PC-9 (cell line): ENCODE data around the gene TSR3. TPM values are rescaled to one million over a fixed set of nuclear protein-coding genes. Genes with fewer than 3 reads are reported as not detected.

ENCODE experiments used
- BruUV-seq: library from RNA; stranded (reverse); fragments of 400-500 nt; replicated peaks from 2 replicates; lab custom pipeline; 2021; lab: Mats Ljungman, UMichigan
- CTCF ChIA-PET: fragments of 300-600 bp; sonication (Branson Sonifier 250); formaldehyde crosslinking; loops from one replicate; lab custom pipeline; 2022; ENCODE audit warnings: antibody characterized with exemption; lab: Charles Lee
- POLR2A ChIA-PET: fragments of 300-600 bp; sonication (Branson Sonifier 250); formaldehyde crosslinking; loops from one replicate; lab custom pipeline; 2022; ENCODE audit warnings: antibody characterized with exemption; ENCODE audit not compliant: unreplicated experiment; lab: Charles Lee
- DNase-seq, 2 experiments: peaks; one replicate each; pipeline versions ENCODE4 v3.0.0 to v3.0.0-alpha.2; 2015 to 2022; ENCODE audit warnings: mixed read lengths in 1 of 2
- H2AFZ ChIP-seq: fragments of 200-600 bp; sonication (generic); 2 replicates; pipeline ENCODE4 v1.8.1; 2017; ENCODE audit warnings: antibody characterized with exemption
- H3F3A ChIP-seq: fragments of 200-600 bp; sonication (generic); 2 replicates; pipeline ENCODE4 v1.8.1; 2017; ENCODE audit warnings: antibody characterized with exemption, mild to moderate bottlenecking, low read depth; ENCODE audit not compliant: insufficient read depth
- H3K27ac ChIP-seq: fragments of 200-600 bp; sonication (generic); 2 replicates; pipeline ENCODE4 v1.6.1; 2016; ENCODE audit warnings: mixed run types
- H3K27me3 ChIP-seq: fragments of 200-600 bp; sonication (generic); 2 replicates; pipeline ENCODE4 v1.6.1; 2016; ENCODE audit warnings: low read depth, mixed run types; ENCODE audit not compliant: insufficient read depth
- H3K36me3 ChIP-seq: fragments of 200-600 bp; sonication (generic); 2 replicates; pipeline ENCODE4 v1.6.1; 2016; ENCODE audit warnings: low read depth, mixed run types
- H3K4me1 ChIP-seq: fragments of 200-600 bp; sonication (generic); replicated peaks from 2 replicates; pipeline ENCODE4 v1.6.1; 2016; ENCODE audit warnings: mixed run types; ENCODE audit not compliant: insufficient read depth
- H3K4me2 ChIP-seq: fragments of 200-600 bp; sonication (generic); 2 replicates; pipeline ENCODE4 v1.6.1; 2017; ENCODE audit warnings: mixed run types
- H3K4me3 ChIP-seq: fragments of 200-600 bp; sonication (generic); 2 replicates; pipeline ENCODE4 v1.6.1; 2016; ENCODE audit warnings: mixed run types
- H3K79me2 ChIP-seq: fragments of 200-600 bp; sonication (generic); 2 replicates; pipeline ENCODE4 v1.6.1; 2017; ENCODE audit warnings: low read depth, mixed run types
- H3K9me2 ChIP-seq: fragments of 200-600 bp; sonication (generic); 2 replicates; pipeline ENCODE4 v1.8.1; 2017; ENCODE audit warnings: mild to moderate bottlenecking; ENCODE audit not compliant: insufficient read depth
- H3K9me3 ChIP-seq: fragments of 200-600 bp; sonication (generic); 2 replicates; pipeline ENCODE4 v1.8.1; 2016; ENCODE audit warnings: low read depth; ENCODE audit not compliant: insufficient read depth
- H4K20me1 ChIP-seq: fragments of 200-600 bp; sonication (generic); 2 replicates; pipeline ENCODE4 v1.8.1; 2017; ENCODE audit not compliant: insufficient read depth
- CTCF ChIP-seq: fragments of 200-600 bp; sonication (generic); conservative IDR thresholded peaks from 2 replicates; pipeline ENCODE4 v1.6.1; 2017; ENCODE audit warnings: mixed run types, antibody characterized with exemption, mild to moderate bottlenecking, moderate library complexity
- EZH2 ChIP-seq: fragments of 200-600 bp; sonication (generic); IDR thresholded peaks from 2 replicates; pipeline ENCODE4 v1.8.0; 2017; ENCODE audit warnings: antibody characterized with exemption, low read depth
- intact Hi-C: fragments of 100-400 bp; cut with micrococcal nuclease; formaldehyde crosslinking; loops from one replicate; pipeline ENCODE4 v1.10.0; 2022; ENCODE audit not compliant: unreplicated experiment
- total RNA-seq: library from RNA; stranded (reverse); gene quantifications from 2 replicates; pipeline ENCODE4 v1.2.3, GENCODE V29; 2021

The TSR3 gene
- total RNA-seq, 1 experiment from 2014 or later = 69.5 TPM

DNA sequence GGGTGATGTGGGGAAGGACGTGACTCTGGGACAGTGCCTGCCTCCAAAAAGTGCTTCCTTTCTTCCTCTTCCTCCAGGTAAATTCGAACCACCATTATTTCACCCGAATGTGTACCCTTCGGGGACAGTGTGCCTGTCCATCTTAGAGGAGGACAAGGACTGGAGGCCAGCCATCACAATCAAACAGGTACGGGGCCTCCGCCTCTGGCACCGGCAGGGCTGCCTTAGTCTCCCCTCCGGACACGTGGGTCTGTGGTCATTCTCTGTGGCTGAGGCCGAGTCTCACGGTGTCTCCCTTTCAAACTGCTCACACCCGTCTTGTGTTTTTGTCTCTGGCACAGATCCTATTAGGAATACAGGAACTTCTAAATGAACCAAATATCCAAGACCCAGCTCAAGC, 31.6 kb downstream of the TSR3 start:
- BruUV-seq = no TSS peak
- H3F3A ChIP-seq = no peaks in the 10 kb centered on the region
- no peaks in the 10 kb centered on the region for H3K9me3 ChIP-seq
- peaks cover 20% of the 10 kb centered on the region for H3K79me2 ChIP-seq
- no peak overlapping the region for H3K4me2 ChIP-seq
- peaks cover 32% of the 10 kb centered on the region for H3K36me3 ChIP-seq
- H4K20me1 ChIP-seq = peaks cover 42% of the 10 kb centered on the region
- ChIA-PET POLR2A (no interaction called here), CTCF (no interaction called here)
- H3K9me2 ChIP-seq = no peaks in the 10 kb centered on the region
- H2AFZ ChIP-seq = no peak overlapping the region
- H3K27me3 ChIP-seq = no peaks in the 10 kb centered on the region
- H3K4me3 ChIP-seq = no peak overlapping the region
- intact Hi-C loops = no loop called here
- no peak overlapping the region for H3K27ac ChIP-seq
- DNase-seq = no peak
- TF ChIP-seq CTCF (no peak), EZH2 (no peak)
- H3K4me1 ChIP-seq = no peaks in the 10 kb centered on the region

GRCh38 chr16:1319041-1319440, 32.6 kb downstream of the TSR3 start:
- intact Hi-C loops = no loop called here
- H4K20me1 ChIP-seq = peaks cover 52% of the 10 kb centered on the region
- H3K36me3 ChIP-seq = peaks cover 33% of the 10 kb centered on the region
- H3K9me3 ChIP-seq = no peaks in the 10 kb centered on the region
- H3K4me1 ChIP-seq = no peaks in the 10 kb centered on the region
- ChIA-PET POLR2A (no interaction called here), CTCF (no interaction called here)
- H3F3A ChIP-seq = no peaks in the 10 kb centered on the region
- no peak for TF ChIP-seq CTCF
- TF ChIP-seq EZH2 = no peak
- H3K79me2 ChIP-seq = peaks cover 31% of the 10 kb centered on the region
- no peaks in the 10 kb centered on the region for H3K27me3 ChIP-seq
- no peak overlapping the region for H3K4me3 ChIP-seq
- BruUV-seq = no TSS peak
- no peak overlapping the region for H3K4me2 ChIP-seq
- no peak overlapping the region for H3K27ac ChIP-seq
- H2AFZ ChIP-seq = no peak overlapping the region
- no peak for DNase-seq
- H3K9me2 ChIP-seq = no peaks in the 10 kb centered on the region

DNA sequence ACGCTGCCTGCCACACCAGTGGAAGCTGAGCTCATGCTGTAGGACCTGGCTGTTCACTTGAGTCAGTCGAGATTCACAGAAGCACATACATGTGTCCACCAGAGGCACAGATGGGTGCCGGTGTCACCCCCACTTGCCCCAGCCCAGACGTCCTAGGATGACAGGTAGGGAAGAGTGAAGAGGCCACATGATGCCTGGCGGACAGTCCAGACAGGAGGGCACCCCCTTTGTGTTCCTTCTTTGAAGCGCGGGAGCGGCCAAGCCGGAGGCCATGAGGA, 33.5 kb downstream of the TSR3 start:
- no TSS peak for BruUV-seq
- intact Hi-C loops = no loop called here
- POLR2A ChIA-PET = no interaction called here
- TF ChIP-seq EZH2 (no peak), CTCF (no peak)
- Histone ChIP-seq H3K36me3 (peaks cover 33% of the 10 kb centered on the region), H3K9me2 (no peaks in the 10 kb centered on the region), H3K9me3 (no peaks in the 10 kb centered on the region), H3F3A (no peaks in the 10 kb centered on the region), H3K79me2 (peaks cover 39% of the 10 kb centered on the region), H3K4me2 (no peak overlapping the region), H4K20me1 (peaks cover 57% of the 10 kb centered on the region), H3K27ac (no peak overlapping the region), H3K4me3 (no peak overlapping the region), H3K27me3 (no peaks in the 10 kb centered on the region), H2AFZ (no peak overlapping the region), H3K4me1 (no peaks in the 10 kb centered on the region)
- CTCF ChIA-PET = no interaction called here
- DNase-seq = no peak
